GM19324 (cell line): ENCODE results near the gene NFIC.

Source experiments
- ATAC-seq: cut with Tn5 transposase; IDR thresholded peaks from one replicate; pipeline ENCODE4 v1.9.1; 2021; ENCODE audit warnings: mild to moderate bottlenecking, moderate library complexity; ENCODE audit not compliant: unreplicated experiment, low FRiP score

Gene NFIC

GRCh38 chr19:3479177-3479833 lies 112.9 kb downstream of the NFIC start:
- ATAC-seq: no peak

DNA sequence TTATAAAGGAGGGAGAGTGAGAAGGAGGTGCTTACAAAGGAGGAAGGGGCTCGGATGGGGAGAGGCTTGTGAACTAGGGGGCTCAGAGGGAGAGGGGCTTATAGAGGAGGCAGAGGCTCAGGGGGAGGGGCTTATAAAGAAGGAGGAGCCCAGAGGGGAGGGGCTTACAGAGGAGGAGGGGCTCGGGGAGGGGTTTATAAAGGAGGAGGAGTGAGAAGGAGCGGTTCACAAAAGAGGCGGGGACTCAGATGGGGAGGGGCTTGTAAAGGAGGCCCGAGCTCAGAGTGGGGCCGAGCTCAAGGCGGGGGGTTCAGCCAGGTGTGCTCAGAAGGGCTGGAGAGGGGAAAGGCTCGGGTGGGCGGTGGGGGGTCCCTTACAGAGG lies 113.4 kb downstream of the NFIC start:
- ATAC-seq: no peak

DNA sequence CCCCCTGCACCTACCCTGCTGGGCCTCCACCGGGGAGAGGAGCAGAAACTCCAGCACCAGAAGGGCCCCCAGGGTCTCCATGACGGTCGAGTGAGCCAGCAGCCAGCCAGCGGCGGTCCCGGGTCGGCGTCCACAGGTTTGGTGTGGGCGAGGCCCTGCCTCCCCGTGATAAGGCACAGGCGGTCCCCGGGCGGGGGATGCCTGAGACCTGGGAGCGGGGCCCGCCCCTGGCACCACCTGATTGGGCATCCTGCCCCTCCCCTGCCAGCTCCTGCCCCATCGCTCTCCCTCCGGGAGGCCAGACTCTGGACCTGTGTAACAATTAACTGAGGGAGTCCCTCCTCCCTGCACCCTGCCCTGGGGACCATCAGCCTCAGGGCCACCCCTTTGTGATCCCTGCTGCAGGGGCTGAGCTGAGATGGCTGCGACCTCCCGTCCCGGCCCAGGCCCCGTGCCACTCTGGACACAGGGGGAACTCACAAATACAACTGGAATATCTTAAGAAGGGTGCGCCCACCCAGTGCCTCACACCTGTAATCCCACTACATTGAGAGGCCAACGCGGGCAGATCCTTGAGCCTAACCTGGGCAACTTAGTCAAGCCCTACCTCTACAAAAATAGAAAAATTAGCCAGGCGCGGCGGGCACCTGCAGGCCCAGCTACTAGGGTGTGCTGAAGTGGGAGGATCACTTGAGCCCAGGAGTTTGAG lies 114.2 kb downstream of the NFIC start, which contains the start of gene SMIM24:
Gene SMIM24 (minus strand): TSS at position 143 of the 709 bp plus-strand sequence. CDS start 62 bp downstream, at position 81.
- ATAC-seq: no peak

DNA sequence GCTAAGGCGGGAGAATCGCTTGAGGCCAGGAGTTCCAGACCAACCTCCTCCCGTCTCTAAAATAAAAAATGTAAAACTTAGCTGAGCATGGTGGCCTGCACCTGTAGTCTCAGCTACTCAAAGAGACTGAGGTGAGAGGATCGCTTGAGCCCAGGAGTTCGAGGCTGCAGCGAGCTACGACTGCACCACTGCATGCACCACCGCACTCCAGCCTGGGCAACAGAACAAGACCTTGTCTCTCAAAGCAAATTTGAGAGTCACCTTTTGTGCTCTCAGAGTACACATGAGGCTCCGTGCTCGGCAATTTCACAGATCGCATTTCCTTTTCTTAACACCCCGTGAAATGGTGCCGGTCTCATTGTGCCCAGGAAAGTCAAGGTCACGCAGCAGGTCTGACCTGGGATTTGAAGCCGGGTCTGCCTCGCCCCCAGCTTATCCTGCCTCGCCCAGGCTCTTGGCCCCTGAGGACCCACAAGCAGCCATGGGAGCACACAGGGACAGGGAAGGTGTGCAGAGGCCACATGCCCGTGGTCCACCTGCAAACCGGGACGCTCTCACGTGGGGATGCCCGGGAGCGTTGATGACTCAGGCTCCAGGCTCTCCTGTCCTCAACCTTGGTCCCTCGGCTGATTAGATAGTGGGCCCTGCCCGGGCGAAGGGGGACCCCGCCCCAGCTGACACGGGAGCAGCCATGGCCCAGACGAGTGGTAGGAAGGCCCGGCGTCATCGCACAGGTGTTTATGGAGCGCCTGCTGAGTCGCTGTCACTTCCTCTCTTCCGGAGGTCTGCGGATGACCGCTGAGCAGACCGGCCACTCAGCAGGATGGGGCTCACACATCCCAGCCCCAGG lies 115.1 kb downstream of the NFIC start:
- ATAC-seq: no peak

DNA sequence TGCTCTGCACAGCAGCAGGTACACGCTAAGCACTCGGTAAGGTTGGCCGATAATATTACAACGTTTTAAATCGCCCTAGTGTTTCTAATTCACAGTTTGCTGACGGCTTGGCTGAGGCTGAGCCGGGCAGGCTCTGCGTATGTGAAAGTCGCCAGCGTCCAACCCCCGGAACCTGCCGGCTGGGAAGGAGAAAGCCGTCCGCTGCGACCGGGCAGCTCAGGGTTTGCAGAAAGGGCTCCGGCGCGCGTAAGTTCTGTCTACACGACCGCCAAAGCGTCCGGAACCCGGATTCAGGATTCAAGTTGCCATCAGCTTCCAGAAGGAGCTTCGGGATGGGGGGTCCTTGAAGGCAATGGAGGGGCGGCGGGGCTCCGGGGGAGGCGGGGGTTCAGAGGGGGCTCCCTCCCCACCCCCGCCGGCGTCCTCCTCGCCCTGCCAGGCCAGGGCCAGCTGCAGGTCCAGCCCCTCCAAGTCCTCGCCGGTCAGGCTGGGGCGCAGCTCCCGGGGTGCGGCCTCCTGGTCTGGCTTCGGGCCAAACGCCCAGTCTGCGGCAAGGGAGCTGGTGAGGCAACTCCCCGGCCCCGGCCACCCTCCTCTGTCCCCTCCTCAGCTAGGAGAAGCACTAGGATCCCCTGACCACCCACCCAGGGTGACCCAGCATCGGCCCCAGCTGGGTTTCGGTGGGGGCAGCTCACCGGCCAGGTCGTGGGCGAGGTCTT lies 116.3 kb downstream of the NFIC start:
- no peak for ATAC-seq

GRCh38 chr19:3483226-3483628 lies 116.8 kb downstream of the NFIC start, which contains the start of gene SMIM44:
Gene SMIM44, minus strand, starts transcription at chr19:3483441. Its CDS starts 38 bp downstream, at chr19:3483403.
- no peak for ATAC-seq

DNA sequence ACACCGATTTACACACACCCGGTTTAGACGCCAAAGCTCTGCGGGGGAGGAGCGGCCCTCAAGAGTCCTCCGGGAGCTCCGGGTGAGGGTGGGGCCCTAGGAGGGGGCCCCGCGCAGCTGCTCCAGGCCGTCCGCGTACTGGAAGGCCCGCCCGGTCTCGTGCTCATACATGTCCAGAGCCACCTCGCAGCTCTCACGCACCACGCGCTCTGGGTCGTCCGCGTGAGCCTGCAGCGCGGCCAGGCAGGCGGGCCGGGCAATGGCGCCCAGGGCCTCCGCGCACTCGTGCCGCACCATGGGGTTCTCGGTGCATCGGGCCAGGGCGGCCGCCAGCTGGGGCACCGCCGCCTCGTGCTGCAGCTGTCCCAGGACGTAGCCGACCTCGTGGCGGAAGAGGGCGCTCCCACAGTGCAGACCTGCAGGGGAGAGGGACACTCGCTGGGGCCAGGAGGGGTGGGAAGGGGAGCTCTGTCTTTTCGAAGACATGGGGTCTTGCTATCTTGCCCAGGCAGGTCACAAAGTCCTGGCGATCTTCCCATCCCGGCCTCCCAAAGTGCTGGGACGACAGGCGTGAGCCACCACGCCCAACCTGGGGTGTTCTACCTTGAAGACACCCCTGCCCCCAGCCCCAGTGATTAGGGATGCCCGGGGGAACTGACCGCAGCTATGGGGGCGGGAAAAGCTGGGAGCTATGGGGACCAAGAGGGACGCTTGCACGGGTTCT lies 125.2 kb downstream of the NFIC start:
- no peak for ATAC-seq

GRCh38 chr19:3492131-3492839 lies 125.9 kb downstream of the NFIC start:
- no peak for ATAC-seq

DNA sequence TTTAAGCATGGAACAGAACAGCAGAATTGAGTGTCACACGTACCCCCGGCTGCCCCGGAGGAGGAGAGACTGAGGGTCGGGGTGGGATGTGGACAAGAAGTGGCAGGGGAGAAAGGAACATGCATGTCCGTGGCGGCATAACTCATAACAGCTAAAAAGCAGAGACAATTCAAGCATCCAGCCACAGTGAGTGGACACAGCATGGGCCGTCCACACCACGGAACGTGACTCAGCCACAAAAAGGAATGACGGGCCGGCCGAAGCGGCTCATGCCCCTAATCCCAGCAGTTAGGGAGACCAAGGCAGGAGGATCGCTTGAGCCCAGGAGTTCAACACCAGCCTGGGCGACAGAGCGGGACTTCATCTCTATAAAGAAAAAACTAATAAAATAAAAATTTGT lies 126.5 kb downstream of the NFIC start:
- ATAC-seq: no peak

DNA sequence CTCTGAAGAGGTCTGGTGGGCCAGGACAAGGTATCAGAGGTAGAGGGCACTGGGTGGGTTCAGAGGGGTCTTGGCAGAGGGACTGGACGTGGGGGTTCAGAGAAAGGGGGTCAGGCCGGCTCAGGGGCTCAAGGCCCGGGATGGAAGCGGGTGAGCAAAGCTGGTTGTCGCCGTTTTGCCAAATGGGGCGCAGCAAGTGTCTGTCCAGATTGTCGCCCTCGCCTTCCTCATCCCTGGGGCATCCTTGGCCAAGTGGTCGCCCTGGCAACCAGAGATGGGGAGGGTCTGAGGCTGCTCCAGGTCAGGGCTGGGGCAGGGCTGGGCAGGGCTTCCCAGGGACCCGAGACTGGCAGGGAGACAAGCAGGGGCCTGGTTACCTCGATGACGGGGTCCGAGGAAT lies 127.3 kb downstream of the NFIC start:
- ATAC-seq: no peak

DNA sequence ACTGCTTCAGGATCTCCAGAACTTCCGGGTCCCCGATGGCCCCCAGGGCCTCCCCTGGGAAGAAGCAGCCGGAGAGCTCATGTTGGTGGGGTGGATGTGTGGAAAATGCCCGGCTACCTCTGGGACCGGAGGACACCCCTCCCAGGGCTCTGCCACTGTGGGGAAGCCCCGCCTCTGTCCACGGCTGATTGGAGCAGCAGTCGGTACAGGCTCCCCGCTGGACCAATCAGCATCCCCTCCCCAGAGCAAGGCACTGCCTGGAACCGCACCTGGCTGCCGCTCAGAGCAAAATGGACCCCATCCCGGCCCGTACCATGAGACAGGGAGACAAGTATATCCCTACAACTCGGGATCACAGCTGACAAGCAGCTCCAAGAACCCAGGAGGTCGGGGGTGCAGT lies 127.7 kb downstream of the NFIC start:
- no peak for ATAC-seq

GRCh38 chr19:3494559-3494958 lies 128.2 kb downstream of the NFIC start:
- ATAC-seq: no peak

- ATAC-seq: no peak
Measured at GRCh38 chr19:3496392-3497273, 130.2 kb downstream of the NFIC start.

DNA sequence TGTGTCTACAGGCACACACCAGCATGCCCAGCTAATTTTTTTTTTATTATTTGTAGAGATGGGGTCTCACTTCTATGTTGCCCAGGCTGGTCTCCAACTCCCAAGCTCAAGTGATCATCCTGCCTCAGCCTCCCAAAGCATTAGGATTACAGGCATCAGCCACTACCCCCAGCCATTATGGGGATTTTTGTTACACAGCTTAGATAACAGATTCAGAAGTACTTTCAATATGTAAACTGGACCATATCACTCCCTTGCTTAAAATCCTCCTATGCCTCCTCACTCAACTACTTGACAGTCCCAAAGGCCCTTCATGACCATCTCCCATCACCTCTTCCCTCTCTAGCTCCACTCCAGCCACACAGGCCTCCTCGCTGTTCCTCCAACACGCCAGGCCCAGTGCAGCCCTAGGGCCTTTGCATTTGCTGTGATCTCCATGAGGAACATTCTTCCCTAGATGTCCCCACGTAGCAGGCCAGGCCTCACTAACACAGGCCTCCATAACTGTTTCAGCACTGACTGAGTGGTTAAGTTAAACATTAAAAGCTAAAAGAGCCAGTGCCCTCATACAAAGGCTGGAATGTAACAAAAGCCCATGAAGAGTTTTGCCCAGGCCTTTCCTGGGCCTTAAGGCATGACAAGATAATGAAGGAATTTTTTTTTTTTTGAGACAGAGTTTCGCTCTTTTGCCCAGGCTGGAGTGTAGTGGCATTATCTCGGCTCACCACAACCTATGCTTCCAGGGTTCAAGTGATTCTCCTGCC lies 131.6 kb downstream of the NFIC start:
- ATAC-seq: no peak

- no peak for ATAC-seq
Measured at GRCh38 chr19:3499738-3500428, 133.5 kb downstream of the NFIC start.

DNA sequence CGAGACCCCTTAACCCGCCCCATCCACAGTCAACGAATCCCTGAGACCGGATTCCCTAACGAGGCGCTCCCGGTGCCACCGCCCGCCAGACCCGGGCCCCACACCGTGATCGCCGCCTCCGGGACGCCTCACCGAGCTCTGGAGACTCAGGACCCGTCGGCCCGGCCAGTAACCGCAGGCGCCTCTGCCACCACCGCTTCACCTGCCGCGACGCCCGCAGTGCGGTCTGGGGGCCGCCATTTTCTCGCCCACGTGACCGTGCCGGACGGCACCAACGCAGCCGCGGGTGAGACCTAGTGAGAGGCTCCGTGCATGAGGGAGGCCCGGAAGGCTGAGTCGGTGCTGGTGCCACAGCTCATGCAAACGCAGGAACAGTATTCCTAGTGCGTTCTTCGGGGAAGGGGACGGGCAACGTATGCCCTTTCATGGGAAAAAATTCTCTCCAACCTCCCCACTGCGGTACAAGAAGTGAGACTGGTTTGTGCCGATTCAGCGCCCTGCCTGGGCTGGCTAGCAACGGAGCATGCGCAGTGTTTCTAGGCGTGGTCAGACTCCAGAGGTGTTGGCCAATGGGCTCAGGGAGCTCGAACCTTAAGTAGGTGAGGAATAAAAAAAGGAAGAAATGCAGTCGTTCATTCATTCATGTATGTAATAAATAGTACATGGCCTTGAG lies 134.2 kb downstream of the NFIC start, which contains the start of gene DOHH:
Gene DOHH (minus strand): TSS at position 246 of the 673 bp plus-strand sequence. CDS start 3,860 bp downstream, outside the sequence.
- ATAC-seq: peak; percentile 89
